A204.1 (cell line): Measurements from ENCODE around the gene ADCY9.

Experiments
- FAIRE-seq: peaks from 2 replicates; lab custom pipeline; 2012; peaks lifted over from hg19 to GRCh38; lab: Jason Lieb, UNC

Gene ADCY9

GRCh38 chr16:4032768-4033167, 83.5 kb downstream of the ADCY9 start:
- no peak for FAIRE-seq

GRCh38 chr16:4028144-4028543, 88.1 kb downstream of the ADCY9 start:
- FAIRE-seq = no peak

- no peak for FAIRE-seq
Observed at GRCh38 chr16:4026854-4027253, 89.4 kb downstream of the ADCY9 start.

DNA sequence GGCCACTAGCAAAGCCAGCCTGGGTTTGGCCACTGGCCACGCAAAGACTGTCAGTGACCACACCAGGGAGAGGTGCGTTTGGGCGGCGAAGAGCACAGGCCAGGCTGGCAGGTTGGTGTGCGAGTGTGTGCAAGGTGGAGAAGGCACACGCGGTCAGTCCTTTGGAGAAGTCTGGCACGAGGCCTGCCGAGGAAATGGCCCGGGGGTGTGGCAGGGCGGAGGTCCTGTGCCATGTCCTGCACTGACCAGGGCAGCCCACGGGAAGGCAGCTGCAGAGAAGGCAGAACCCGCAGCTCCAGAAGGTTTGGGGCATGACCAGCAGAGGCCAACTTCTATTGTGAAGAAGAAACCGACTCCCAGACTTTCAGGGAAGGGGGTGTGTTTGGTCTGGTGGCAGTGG, 90.8 kb downstream of the ADCY9 start:
- FAIRE-seq = no peak

DNA sequence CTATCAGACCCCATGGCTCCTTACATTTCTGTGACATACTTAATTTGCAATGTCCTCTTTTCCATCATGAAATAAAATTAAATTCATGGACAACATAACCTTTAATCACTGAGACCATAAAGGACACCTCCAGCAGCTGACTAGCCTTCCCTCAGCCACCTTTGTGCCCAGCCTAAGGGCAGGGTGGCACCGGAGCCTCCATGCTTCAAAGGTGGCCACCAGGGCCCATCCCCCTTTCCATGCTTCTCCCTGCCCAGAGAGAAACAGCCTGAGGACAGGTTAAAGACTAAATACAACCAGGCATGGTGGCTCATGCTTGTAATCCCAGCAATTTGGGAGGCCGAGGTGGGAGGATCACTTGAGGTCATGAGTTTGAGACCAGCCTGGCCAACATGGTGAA, 94.3 kb downstream of the ADCY9 start:
- no peak for FAIRE-seq

DNA sequence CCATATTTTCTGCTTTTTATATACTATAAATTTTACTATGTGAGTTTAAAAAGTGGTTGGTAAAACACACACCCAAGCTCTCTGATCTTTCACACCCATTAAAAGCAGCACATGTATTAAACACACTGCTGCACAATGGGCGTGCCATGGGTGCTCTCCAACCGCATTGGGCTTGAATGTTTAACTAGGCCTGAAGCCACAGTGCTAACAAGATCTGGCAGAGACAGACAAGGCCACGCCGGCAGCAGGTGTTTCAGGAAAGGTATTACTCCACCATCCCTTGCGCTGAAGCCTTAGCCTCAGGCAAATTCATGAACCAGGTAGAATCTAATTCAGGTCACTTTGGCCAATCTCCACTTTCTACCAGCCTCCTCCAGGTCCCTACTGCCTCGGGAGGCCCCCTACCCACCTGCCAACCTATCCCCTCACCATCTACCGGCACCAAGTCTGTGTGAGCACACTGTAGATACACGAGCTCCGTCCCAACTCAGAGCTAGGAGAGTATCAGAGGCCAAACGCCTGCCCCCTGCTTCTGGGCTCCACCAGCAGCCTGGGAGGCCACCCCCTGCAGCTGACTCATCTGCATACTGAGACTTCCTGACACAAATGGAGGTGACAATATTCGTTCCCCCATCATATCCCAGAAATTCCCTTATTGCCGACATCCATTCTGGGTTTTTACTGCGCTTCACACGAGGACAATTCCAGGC, 95.0 kb downstream of the ADCY9 start:
- FAIRE-seq = no peak

GRCh38 chr16:4019371-4019791, 96.9 kb downstream of the ADCY9 start:
- no peak for FAIRE-seq

GRCh38 chr16:4018391-4018790, 97.9 kb downstream of the ADCY9 start:
- FAIRE-seq = no peak

DNA sequence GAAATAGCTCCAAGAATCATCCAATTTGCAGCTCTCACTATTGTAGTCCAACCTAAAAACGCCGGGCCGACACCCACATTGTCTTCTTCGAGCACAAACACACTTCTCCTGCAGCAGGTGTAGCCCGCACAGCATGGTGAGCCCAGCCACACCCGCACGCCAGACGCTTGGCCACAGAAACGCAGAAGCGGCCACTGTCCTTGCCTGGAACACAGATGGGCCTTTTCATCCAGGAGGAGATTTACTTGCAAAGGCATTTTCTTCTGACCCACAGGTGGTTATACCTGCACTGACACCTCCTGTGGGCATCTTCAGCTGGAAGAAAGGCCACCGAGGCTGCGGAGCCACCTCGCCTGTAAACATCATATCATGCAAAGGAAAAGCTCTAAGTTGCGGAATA, 98.4 kb downstream of the ADCY9 start:
- FAIRE-seq = no peak

DNA sequence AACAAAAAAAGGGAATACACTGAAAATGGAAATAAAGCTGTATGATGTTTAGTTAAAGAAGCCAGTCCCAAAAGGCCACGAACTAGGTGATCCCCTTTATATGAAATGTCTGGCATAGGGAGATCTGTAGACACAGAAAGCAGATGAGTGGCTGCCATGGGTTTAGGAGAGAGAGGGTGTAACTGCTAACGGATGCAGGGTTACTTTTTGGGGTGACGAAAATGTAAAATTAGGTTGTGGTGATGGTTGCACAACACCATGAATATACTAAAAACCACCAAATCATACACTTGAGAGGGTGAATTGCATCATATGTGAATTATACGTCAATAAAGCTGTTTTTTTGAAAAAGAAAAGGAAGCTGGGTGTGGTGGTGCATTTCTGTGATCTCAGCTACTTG, 99.6 kb downstream of the ADCY9 start:
- no peak for FAIRE-seq

DNA sequence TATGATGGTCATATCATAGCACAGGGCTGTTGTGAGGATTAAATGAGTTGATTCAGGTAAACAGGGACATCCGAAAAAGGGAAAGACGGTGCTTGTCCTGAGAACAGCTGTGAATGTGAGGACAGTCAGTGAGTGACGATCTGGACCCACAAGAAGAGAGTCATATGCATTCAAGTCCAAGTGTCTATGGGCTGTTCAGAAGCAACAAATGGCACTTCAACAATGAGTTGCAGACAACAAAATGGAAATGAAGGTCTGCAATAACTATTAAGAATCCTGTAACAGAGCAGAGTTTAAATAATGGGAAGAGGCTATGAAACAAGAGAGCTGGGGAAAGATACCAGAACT, 100.3 kb downstream of the ADCY9 start:
- no peak for FAIRE-seq

DNA sequence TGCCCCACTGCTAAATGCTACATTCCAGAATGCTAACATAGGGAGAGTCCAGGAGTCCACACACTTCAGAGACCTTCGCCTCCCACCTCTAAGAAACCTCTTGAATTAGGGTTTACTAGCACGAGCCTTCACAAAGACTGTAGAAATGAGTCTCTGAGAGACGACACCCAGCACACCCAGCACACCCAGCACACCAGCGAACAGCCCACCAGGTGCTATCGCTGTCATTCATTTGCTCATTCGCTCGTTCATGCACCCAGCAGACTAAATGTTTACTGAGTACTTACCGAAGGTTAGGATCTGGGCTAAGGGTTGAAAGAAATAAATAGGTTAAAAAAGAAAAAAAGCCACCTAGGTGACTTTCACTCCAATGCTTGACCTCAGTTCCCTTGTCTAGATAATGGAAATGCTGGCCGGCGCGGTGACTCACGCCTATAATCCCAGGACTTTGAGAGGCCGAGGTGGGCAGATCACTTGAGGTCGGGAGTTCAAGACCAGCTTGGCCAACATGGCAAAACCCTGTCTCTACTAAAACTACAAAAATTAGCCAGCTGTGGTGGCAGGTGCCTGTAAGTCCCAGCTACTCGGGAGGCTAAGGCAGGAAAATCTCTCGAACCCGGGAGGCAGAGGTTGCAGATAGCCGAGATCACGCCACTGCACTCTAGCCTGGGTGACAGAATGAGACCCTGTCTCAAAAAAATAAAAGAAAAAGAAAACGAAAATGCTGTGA, 100.8 kb downstream of the ADCY9 start:
- no peak for FAIRE-seq

DNA sequence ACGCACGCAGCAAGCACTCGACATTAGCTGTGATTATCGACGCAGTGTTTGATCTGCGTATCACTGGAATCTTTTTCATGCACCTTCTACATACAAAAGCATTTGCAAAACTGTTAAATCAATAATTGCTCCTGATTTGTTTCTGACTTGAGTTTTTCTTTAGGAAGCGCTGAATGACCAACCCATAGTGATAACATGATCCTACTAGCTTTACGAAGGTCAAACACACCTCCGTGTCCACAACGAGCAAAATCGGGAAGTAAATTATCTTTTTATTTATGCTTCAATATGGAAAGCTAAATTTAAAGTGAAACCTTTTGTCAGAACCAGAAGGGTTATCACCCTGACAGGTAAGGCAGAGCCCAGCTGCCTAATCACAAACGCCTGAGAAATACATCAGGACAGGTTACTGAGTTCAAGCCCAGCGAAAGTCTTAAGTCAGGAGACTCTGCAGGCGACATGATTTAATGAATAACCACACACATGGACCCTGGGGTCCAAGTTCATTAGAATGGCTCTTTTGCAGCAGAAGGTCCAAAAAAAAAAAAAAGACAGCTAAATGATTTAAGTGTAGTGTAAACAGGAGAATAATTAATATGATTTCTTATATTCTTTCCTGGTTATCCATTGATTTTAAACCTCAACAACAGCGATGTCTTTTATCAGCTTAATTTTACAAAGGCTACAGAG, 104.2 kb downstream of the ADCY9 start:
- no peak for FAIRE-seq

DNA sequence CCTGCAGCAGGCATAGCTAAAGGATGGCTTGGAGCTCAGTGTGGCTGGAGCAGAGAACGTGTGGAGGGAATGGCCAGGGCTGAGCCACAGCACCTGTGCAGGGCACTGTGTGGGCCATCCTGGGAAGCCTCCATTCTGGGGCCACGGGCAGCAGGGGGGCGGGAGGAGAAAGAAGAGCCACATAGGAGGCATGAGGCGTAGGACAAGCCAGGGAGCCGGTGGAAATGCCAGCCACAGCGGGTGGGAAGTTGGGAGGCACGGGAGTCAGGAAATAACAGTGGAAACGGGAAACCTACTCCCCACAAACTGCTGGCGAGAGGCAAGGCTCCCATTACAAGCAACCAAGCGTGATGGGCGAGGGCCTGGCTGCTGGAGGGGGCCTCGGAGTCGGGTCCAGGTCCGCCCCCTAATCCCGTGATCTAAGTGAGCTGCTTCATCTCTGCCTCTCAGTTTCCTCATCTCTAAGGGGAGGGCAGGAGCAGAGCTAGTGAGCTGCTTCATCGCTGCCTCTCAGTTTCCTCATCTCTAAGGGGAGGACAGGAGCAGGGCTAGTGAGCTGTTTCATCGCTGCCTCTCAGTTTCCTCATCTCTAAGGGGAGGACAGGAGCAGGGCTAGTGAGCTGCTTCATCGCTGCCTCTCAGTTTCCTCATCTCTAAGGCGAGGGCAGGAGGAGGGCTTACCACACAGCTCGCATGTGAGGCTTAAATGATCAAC, 104.9 kb downstream of the ADCY9 start:
- no peak for FAIRE-seq

- no peak for FAIRE-seq
Observed at GRCh38 chr16:4010225-4011158, 105.8 kb downstream of the ADCY9 start.

DNA sequence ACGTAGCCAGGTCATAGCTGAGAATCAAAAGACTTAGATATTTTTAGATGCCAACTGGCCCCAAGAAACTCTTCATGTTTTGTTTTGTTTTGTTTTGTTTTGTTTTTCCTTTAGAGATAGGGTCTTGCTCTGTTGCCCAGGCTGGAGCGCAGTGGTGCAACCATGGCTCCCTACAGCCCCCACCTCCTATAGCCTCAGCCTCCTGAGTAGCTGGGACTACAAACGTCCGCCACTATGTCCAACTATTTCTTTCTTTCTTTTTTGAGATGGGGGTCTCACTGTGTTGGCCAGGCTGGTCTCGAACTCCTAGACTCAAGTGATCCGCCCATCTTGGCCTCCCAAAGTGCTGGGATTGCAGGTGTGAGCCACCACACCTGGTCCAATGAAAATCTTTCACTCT, 107.1 kb downstream of the ADCY9 start:
- FAIRE-seq = no peak

DNA sequence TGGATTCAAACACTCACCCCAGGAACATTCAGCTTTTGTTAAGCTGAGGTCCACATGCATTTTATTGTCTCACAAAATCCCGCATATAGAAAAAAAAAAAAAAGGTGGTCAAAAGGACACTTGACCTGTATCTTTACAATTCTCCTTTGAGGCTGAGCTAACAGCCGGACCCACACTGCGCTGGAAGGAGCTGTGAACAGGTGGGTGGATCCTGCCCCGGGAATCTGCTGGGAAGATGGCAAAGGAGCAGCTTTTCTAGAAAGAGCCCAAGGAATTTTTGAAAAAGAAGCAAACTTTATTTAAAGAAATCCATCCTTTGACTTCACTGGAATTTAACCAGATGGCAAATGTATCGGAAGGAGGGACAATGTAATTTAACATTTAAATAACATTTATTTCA, 108.1 kb downstream of the ADCY9 start:
- no peak for FAIRE-seq

GRCh38 chr16:4006397-4006999, 109.7 kb downstream of the ADCY9 start:
- no peak for FAIRE-seq

DNA sequence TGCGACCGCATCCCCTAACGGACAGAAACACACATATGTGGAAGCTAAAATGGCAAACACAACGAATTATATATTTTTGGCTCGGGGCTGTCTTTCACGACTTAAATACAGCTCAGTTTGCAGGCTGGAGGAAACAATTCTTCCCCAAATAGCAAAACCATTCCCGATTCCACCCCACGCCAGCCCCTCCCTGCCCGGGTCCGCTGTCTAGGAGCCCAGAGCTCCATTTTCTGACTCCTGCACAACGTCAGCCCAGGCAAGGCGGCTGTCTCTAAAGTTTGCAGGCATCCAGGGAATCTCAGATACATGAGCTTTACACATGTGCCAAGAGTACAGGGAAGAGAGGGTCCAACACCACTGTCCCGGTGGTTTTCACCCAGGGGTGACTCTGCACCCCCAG, 110.5 kb downstream of the ADCY9 start:
- FAIRE-seq = no peak

GRCh38 chr16:4005281-4005680, 111.0 kb downstream of the ADCY9 start:
- no peak for FAIRE-seq

DNA sequence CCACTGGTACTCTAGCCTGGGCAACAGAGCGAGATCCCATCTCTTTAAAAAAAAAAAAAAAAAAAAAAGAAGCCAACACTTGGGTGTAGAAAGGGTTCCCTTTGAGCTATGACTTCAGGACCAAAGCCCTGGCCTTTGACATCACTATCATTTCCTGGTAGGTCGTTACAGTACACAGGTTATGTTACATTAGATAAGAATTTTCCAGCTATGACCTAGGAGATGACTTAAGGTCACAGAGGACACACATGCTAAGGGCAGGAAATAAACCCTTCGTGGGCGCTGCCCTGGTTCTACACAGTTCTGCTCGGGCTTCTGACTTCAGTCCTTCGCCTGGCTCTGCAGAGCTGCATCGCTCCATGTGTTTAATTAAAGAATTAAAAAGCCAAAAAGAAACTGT, 112.0 kb downstream of the ADCY9 start:
- no peak for FAIRE-seq
